Stomach (tissue), 9 donors: ENCODE measurements around the gene EPB41L1. TPM values are rescaled to one million over a fixed set of nuclear protein-coding genes. Genes with fewer than 3 reads are reported as not detected.

Source experiments
- DNase-seq, 2 donors: peaks; one replicate each; pipeline versions ENCODE4 v3.0.0 to v3.0.0-alpha.2; 2013 to 2019
- H3K27ac ChIP-seq, 5 donors: fragments of 200-600 bp in 4 of 5; sonication (generic) in 4 of 5; one replicate each; pipeline ENCODE4 v1.5.1; 2013 to 2019; ENCODE audit warnings: mild to moderate bottlenecking in 1 of 5, moderate library complexity in 1 of 5
- H3K27me3 ChIP-seq, 3 donors: fragments of 200-600 bp; sonication (generic); one replicate each; pipeline ENCODE4 v1.5.1; 2017 to 2019; ENCODE audit warnings: mixed run types in 1 of 3
- H3K36me3 ChIP-seq, 4 donors: fragments of 200-600 bp; sonication (generic); 1 replicate in 3 of 4; 2 replicates in 1 of 4; pipeline ENCODE4 v1.5.1; 2016 to 2019
- H3K4me1 ChIP-seq, 4 donors: fragments of 200-600 bp; sonication (generic); one replicate each; pipeline ENCODE4 v1.5.1; 2016 to 2019
- H3K4me3 ChIP-seq, 4 donors: fragments of 200-600 bp; sonication (generic) in 3 of 4; one replicate each; pipeline ENCODE4 v1.5.1; 2016 to 2019; ENCODE audit warnings: mild to moderate bottlenecking in 1 of 4
- H3K9me3 ChIP-seq, 4 donors: fragments of 200-600 bp; sonication (generic); one replicate each; pipeline ENCODE4 v1.5.1; 2016 to 2019
- CTCF ChIP-seq, 7 experiments: fragments of 450-650 bp in 4 of 7; fragments of 200-600 bp in 3 of 7; sonication (generic) in 3 of 7; IDR thresholded peaks; one replicate each; pipeline ENCODE4 v1.5.1; 2016 to 2019; ENCODE audit warnings: antibody characterized with exemption in 7 of 7, control low read depth in 2 of 7, mild to moderate bottlenecking in 1 of 7
- EP300 ChIP-seq: sonication (generic); formaldehyde crosslinking; IDR thresholded peaks from one replicate; pipeline ENCODE4 v1.6.1; 2017; ENCODE audit warnings: antibody characterized with exemption
- POLR2A ChIP-seq, 4 donors: fragments of 450-650 bp; IDR thresholded peaks; one replicate each; pipeline ENCODE4 v1.6.1; 2016; ENCODE audit warnings: antibody characterized with exemption in 4 of 4, control low read depth in 2 of 4, mild to moderate bottlenecking in 1 of 4, moderate library complexity in 1 of 4
- POLR2AphosphoS5 ChIP-seq, 3 donors: sonication (generic); formaldehyde crosslinking; IDR thresholded peaks; one replicate each; pipeline ENCODE4 v1.6.1; 2016; ENCODE audit warnings: antibody characterized with exemption in 3 of 3
- WGBS, 5 donors: extraction: QIAGEN DNeasy Blood & Tissue Kit in 3 of 5; methylation state at CpG; one replicate each; pipeline versions ENCODE4 v1.1.5 to v1.1.7; 2013 to 2018; 5-methylcytosine and 5-hydroxymethylcytosine counted together
- intact Hi-C: fragments of 100-400 bp; cut with DNase I; formaldehyde crosslinking; loops from one replicate; pipeline ENCODE4 v1.15.1; 2023; ENCODE audit warnings: low total_unique reads
- polyA plus RNA-seq, 3 donors: library from polyadenylated mRNA; stranded (reverse); fragments of 200-250 nt; gene quantifications; one replicate each; pipeline ENCODE4 v1.2.3, GENCODE V29; 2013
- total RNA-seq, 5 donors: library from RNA; depleted of rRNA; stranded (reverse); fragments of >200 nt; gene quantifications; one replicate each; pipeline versions ENCODE4 v1.1.0 to v1.2.3, GENCODE V29; 2014 to 2016
- donor health status: healthy with polysubstance abuse.
- donor health status: Bipolar disorder and iron deficiency.
- donor health status: healthy.

EPB41L1 gene
- total and polyA plus RNA-seq, 8 donors: 25.9 to 271 (median 40.4) TPM

GRCh38 chr20:36120241-36120640 lies 34.3 kb upstream of the EPB41L1 start:
- peaks cover 9 to 40% (median 29%) of the 10 kb centered on the region in 4 donors for H3K4me1 ChIP-seq
- intact Hi-C loops: no loop called here
- no peak for DNase-seq
- no peaks in the 10 kb centered on the region for H3K9me3 ChIP-seq
- no peak overlapping the region for H3K27ac ChIP-seq
- H3K36me3 ChIP-seq: peaks cover 0 to 4% (median 0%) of the 10 kb centered on the region in 4 donors
- H3K4me3 ChIP-seq: no peak overlapping the region
- TF ChIP-seq CTCF (IDR thresholded peaks at IDR 0.05) (no peak), POLR2A (IDR thresholded peaks at IDR 0.05) (no peak), EP300 (no peak), POLR2AphosphoS5 (IDR thresholded peaks at IDR 0.05) (no peak)
- no peaks in the 10 kb centered on the region for H3K27me3 ChIP-seq
- WGBS, 5 donors: 71 to 81% (median 72%) methylated on average over 6 of the region's 6 CpGs

- TF ChIP-seq POLR2AphosphoS5 (IDR thresholded peaks at IDR 0.05) (no peak), EP300 (no peak), CTCF (IDR thresholded peaks at IDR 0.05) (no peak), POLR2A (IDR thresholded peaks at IDR 0.05) (no peak)
- intact Hi-C loops: no loop called here
- H3K4me3 ChIP-seq: no peak overlapping the region
- peaks cover 9 to 40% (median 29%) of the 10 kb centered on the region in 4 donors for H3K4me1 ChIP-seq
- H3K9me3 ChIP-seq: no peaks in the 10 kb centered on the region
- H3K27ac ChIP-seq: peak overlapping the region; percentile 74 to 84 (median 76)
- DNase-seq: no peak
- 93 to 96% (median 95%) methylated on average over 7 of the region's 7 CpGs for WGBS, 5 donors
- peaks cover 0 to 7% (median 0%) of the 10 kb centered on the region in 4 donors for H3K36me3 ChIP-seq
- no peaks in the 10 kb centered on the region for H3K27me3 ChIP-seq
Observed at GRCh38 chr20:36120991-36121390, 33.5 kb upstream of the EPB41L1 start.

GRCh38 chr20:36121981-36122930 lies 32.3 kb upstream of the EPB41L1 start:
- H3K4me3 ChIP-seq: no peak overlapping the region
- no peaks in the 10 kb centered on the region for H3K9me3 ChIP-seq
- no peaks in the 10 kb centered on the region for H3K27me3 ChIP-seq
- peak overlapping the region; percentile 74 to 84 (median 76) for H3K27ac ChIP-seq
- intact Hi-C loops: no loop called here
- peak; percentile 94 for DNase-seq
- WGBS, 5 donors: 61 to 68% (median 62%) methylated on average over 14 to 17 of the region's 17 CpGs
- peaks cover 0 to 14% (median 0%) of the 10 kb centered on the region in 4 donors for H3K36me3 ChIP-seq
- TF ChIP-seq POLR2AphosphoS5 (IDR thresholded peaks at IDR 0.05) (peak; percentile 15 to 88 (median 79)), EP300 (no peak)
- H3K4me1 ChIP-seq: peaks cover 9 to 34% (median 26%) of the 10 kb centered on the region in 4 donors

GRCh38 chr20:36122931-36123288 lies 31.6 kb upstream of the EPB41L1 start:
- H3K9me3 ChIP-seq: no peaks in the 10 kb centered on the region
- H3K4me3 ChIP-seq: no peak overlapping the region
- intact Hi-C loops: no loop called here
- peaks cover 9 to 36% (median 21%) of the 10 kb centered on the region in 4 donors for H3K4me1 ChIP-seq
- 67 to 82% (median 75%) methylated on average over 7 of the region's 7 CpGs for WGBS, 5 donors
- H3K36me3 ChIP-seq: peaks cover 0 to 15% (median 0%) of the 10 kb centered on the region in 4 donors
- no peaks in the 10 kb centered on the region for H3K27me3 ChIP-seq
- peak overlapping the region; percentile 74 to 84 (median 76) for H3K27ac ChIP-seq
- TF ChIP-seq POLR2A (IDR thresholded peaks at IDR 0.05) (no peak), CTCF (IDR thresholded peaks at IDR 0.05) (no peak), EP300 (no peak), POLR2AphosphoS5 (IDR thresholded peaks at IDR 0.05) (no peak)
- no peak for DNase-seq
